Right forelimb (tissue), 1 donor: ENCODE data around the gene FAM136A.
"Not testable (repeated sequence)": the region's sequence is repeated elsewhere in the genome, so short reads cannot be mapped to it uniquely, and the experiment has no call there.

ENCODE experiments used
- DNase-seq: peaks from one replicate; pipeline ENCODE4 v3.0.0-alpha.2; 2018

Gene FAM136A

DNA sequence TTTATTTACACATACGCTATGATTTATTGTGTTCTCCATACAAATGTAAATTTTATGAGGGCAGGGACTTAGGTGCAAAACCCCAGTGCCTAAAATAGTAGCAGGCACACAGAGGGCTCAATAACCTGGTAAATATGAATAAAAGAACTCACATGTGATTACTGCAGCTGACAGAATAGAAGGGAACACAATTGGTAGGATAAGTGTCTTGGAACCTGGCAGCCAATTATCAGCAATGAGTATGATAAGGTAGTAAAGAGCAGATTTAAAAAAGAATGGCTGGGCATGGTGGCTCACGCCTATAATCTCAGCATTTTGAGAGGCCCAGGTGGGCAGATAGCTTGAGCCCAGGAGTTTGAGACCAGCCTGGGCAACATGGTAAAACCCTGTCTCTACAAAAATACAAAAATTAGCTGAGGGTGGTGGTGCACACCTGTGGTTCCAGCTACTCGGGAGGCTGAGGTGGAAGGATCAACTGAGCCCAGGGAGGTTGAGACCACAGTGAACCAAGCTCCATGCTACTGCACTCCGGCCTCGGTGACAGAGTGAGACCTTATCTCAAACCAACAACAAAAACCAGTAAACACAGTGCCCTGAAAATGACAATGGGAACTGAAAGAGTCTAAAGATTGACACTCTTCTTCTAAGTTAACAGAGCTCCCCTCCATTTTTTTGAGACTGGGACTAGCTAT is 18.2 kb downstream of the FAM136A start:
- DNase-seq: no peak

- DNase-seq: no peak
Measured at GRCh38 chr2:70282439-70282838, 19.4 kb downstream of the FAM136A start.

GRCh38 chr2:70280242-70280798 is 21.5 kb downstream of the FAM136A start:
- DNase-seq: no peak

GRCh38 chr2:70270323-70270722 is 31.5 kb downstream of the FAM136A start:
- DNase-seq: no peak

- not testable (repeated sequence) for DNase-seq
Measured at GRCh38 chr2:70269422-70270302, 32.2 kb downstream of the FAM136A start.

DNA sequence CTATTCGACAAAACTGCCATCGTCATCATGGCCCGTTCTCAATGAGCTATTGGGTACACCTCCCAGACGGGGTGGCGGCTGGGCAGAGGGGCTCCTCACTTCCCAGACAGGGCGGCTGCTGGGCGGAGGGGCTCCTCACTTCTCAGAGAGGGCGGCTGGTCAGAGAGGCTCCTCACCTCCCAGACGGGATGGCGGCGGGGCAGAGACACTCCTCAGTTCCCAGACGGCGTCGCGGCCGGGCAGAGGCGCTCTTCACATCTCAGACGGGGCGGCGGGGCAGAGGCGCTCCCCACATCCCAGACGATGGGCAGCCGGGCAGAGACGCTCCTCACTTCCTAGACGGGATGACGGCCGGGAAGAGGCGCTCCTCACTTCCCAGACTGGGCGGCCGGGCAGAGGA is 34.9 kb downstream of the FAM136A start:
- DNase-seq: not testable (repeated sequence)

DNA sequence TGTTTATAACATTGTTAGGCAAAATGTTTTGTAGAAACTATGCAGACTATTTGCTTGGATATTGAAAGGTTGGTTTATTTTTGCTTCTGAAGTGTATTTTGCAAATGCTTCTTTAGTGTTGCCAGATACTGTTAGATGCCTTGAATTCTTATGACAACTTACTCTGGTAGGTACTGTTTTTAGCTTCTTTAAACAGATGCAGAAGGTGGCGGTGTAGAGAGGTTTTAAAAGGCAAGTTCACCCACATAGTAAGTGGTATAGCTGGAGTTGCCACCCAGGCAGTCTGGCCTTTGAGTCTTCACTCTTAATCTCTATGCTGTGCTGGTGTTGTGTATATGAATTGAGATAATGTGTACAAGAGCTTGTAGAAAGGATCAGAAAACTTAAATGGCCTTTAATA is 40.4 kb downstream of the FAM136A start:
- no peak for DNase-seq

DNA sequence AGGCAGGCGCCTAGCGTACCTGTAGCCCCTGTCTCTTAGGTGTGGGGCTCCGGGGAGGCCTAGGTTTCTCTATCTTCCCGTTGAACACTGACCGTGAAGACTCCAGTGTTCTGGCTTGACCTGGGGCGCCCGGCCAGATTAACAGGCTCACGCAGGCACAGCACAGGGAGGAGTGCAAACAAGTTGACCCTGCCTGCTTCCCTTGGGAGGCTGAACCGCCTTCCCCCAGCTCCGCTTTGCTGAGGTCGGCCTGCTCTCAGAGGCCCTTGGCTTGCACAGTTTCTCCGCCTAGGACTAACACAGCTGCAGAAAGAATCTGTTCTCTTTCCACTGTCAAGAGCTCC is 43.4 kb downstream of the FAM136A start:
- no peak for DNase-seq

DNA sequence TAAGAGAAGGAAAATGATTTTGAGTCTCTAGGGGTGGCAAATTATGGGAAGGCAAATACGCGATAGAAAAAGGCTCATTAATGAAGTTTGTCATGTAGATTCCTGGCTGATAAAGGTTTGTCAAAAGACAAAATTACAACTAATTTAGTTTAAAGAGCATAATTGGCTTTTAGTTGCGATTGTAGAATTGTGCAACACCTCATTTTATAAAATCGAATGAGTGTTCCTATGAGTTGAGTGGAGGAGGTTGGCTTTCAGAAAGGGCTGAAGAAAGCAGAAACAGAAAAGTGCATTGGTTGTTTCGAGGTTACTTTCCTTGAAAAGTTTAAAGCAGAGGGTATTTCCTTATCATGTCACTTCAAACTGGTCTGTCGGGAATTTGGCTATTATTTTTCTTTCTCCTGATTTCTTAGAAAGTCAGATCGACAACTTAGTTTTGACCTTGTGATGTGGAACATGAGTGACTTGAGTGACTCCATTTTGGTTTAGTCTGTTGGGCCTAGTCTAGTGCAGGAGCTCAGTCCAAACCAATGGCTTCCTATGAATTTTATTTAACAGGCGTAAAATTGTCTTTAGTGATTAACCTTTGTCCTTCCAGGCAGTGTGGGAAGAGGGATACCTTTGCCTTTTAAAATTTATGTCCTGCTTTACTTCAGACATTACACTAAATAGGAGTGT is 46.1 kb downstream of the FAM136A start:
- DNase-seq: no peak

DNA sequence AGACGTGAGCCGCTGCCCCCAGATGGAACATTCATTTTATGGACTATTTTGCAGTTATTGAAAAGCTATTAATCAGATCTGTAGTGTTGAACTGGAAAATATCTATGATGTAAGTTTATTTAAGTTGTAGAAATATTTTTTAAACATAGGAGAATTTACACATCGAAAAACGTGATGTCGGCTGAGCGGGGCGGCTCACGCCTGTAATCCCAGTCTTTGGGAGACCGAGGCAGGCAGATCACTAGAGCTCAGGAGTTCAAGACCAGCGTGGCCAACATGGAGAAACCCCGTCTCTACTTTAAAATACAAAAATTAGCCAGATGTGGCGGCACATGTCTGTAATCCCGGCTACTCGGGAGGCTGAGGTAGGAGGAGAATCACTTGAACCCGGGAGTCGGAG is 51.4 kb downstream of the FAM136A start:
- no peak for DNase-seq

- peak; percentile 99 for DNase-seq
Measured at GRCh38 chr2:70248181-70248847, 53.6 kb downstream of the FAM136A start, which contains the start of gene TIA1. TSS of gene TIA1 (minus strand) at chr2:70248628. CDS start at chr2:70248430, 198 bp downstream.

- no peak for DNase-seq
Measured at GRCh38 chr2:70247364-70248180, 54.3 kb downstream of the FAM136A start.
